ENCODE measurements around the gene SPESP1.

The SPESP1 gene

DNA sequence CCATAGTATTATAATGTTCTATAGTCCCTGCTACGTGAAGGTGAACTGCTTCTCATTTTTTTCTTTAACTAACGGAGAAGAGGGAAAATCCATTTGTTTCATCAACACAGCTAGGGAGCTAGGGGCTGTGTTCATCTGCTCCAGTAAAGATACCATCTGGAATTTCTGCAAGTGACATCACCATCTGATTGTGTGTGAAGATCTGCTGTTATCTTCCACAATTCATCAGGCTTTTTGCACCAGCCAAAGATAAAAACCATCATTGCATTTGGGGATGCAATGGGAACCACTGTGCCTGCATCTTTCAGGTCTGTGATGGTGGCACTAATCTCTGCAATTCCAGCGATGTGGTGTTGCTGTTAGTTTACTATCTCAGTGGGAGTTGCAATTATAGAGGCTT lies 48.7 kb downstream of the SPESP1 start:
- DNase-seq (ENCODE audit: low spot score) = no peak
- no peak for TF ChIP-seq CTCF (IDR thresholded peaks at IDR 0.05; ENCODE audit: extremely low read depth, missing control alignments)

DNA sequence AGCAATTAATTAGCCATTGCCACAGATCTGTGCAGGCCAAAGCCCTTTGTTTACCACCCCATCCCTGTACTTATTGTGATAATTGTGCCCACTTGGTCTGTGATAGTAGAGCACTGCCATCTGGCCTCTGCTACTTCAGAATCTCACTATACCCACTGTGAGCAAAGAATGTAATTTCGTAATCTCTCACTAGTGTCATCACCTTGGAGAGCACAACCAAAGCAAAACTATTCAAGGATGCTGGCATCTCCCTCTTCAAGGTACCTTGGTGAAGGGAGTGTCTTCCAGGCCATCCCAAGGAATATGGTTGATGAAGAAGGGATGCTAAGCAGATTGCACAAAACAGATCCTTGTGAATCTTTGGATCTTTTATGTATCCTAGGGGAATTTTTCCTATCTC lies 49.5 kb downstream of the SPESP1 start:
- no peak for DNase-seq (ENCODE audit: low spot score)
- TF ChIP-seq CTCF (IDR thresholded peaks at IDR 0.05; ENCODE audit: extremely low read depth, missing control alignments) = no peak

DNA sequence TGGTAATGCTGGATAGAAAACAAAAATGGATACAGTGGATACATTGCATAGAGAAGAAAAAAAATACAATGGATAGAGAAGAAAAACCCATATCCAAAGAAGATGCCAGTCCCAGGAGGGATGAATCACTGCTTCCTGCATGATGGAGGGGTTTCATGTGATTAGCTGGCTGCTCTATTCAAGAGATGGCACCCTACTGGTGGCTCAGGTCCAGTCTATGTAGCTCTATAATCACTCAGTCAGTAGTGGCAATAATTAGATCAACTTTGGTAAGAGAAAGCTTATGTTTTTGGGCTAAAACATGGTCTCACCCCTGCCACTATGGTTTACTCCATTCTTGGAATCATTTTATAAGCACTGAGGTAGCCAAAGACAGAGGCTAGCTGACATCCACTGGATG lies 50.5 kb downstream of the SPESP1 start:
- no peak for TF ChIP-seq CTCF (IDR thresholded peaks at IDR 0.05; ENCODE audit: extremely low read depth, missing control alignments)
- no peak for DNase-seq (ENCODE audit: low spot score)

- TF ChIP-seq CTCF (IDR thresholded peaks at IDR 0.05; ENCODE audit: extremely low read depth, missing control alignments) = no peak
- no peak for DNase-seq (ENCODE audit: low spot score)
These were observed 51.6 kb downstream of the SPESP1 start for GRCh38 chr15:68981941-68982340.

DNA sequence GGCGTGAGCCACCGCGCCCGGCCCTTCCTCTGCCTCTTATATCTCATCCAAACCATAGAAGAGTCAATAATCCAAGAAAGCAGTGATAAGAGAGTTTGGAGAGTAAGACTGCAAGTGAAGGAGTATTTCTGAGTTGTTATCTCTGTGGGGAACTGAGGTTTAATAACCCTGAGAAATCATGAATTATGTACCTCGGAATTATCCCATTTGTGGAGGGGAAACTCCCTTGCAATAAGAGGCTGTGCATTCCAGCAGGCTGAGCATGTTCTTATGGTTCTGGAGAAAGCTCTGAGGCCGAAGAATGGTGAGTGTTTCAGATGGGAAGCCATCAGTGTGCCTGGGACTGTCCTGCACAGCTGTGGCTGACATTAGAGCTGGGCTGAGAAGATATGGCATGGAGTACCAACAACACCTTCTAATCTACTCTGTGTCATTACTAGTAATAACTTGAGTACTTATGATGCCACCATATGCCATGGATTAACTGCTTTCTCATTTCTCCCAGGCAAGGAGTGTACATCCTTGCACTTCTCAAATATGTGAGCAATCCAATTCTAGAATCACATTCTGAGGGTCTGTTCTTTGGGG lies 52.7 kb downstream of the SPESP1 start:
- TF ChIP-seq CTCF (IDR thresholded peaks at IDR 0.05; ENCODE audit: extremely low read depth, missing control alignments) = no peak
- no peak for DNase-seq (ENCODE audit: low spot score)

DNA sequence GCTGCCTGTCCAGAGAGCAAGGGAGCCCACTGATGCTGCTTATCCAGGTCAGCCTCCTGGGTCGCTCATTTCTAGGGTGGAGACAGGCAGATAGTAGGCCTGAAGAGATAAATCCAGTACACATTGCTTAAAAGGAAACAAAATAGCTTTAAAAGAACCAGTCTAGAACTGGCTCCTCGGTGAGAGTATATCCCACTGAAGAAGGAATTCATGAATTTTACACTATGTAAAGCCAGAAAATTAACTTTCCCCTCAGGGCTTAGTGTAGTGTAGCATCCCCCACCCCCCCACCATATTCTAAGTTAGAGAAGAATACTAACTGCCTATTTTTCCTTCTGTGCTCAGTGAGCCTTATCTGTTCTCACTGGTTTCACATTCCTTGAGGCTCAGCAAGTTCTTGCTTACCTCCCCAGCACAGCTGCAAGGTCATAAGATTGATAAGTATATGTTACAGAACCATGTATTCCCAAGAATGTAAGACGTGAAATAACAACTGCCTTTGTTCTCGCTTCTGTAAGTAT lies 53.7 kb downstream of the SPESP1 start:
- DNase-seq (ENCODE audit: low spot score) = no peak
- TF ChIP-seq CTCF (IDR thresholded peaks at IDR 0.05; ENCODE audit: extremely low read depth, missing control alignments) = no peak

DNA sequence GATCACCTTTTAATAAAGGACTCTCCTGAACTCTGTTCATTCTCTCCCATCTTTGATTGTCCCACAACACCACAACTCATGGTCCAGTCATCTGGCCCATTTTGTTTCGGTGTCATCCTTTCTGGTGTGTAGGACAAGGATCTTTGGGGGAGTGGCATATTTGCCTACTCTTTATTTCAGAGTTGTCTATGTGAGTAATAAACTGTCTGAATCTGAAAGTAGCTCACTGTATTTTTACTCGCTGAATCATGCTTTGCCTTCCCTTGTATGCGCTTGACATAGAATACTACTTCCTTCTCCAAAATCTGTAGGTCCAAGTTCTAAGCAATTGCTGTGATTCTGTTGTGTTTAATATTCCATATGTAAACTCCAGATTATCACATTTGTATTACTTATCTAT lies 54.3 kb downstream of the SPESP1 start:
- no peak for DNase-seq (ENCODE audit: low spot score)
- TF ChIP-seq CTCF (IDR thresholded peaks at IDR 0.05; ENCODE audit: extremely low read depth, missing control alignments) = no peak
